Measurements from ENCODE around the gene CMC2.

CMC2 gene

GRCh38 chr16:81014672-81015071, 8.0 kb upstream of the CMC2 start:
- H3K27me3 ChIP-seq (ENCODE audit: insufficient read depth, poor library complexity, severe bottlenecking), result no peaks in the 10 kb centered on the region
- TF ChIP-seq SPI1 (IDR thresholded peaks at IDR 0.05; ENCODE audit: borderline replicate concordance, low read depth) (no peak), REST (IDR thresholded peaks at IDR 0.05; ENCODE audit: insufficient replicate concordance, low read depth) (no peak), POLR2AphosphoS5 (IDR thresholded peaks at IDR 0.05; ENCODE audit: low read depth) (no peak), GABPA (IDR thresholded peaks at IDR 0.05; ENCODE audit: low read depth) (no peak), CTCF (IDR thresholded peaks at IDR 0.05; ENCODE audit: insufficient read depth, low read length) (no peak)
- H3K4me3 ChIP-seq (replicated peaks; ENCODE audit: insufficient read depth, low read length), result no peak overlapping the region
- no peak for DNase-seq (ENCODE audit: low read depth in 1 of 2, low spot score in 1 of 2)
- no peak overlapping the region for H3K27ac ChIP-seq (replicated peaks)

- TF ChIP-seq CTCF (IDR thresholded peaks at IDR 0.05; ENCODE audit: insufficient read depth, low read length) (no peak), SPI1 (IDR thresholded peaks at IDR 0.05; ENCODE audit: borderline replicate concordance, low read depth) (no peak), POLR2AphosphoS5 (IDR thresholded peaks at IDR 0.05; ENCODE audit: low read depth) (no peak), REST (IDR thresholded peaks at IDR 0.05; ENCODE audit: insufficient replicate concordance, low read depth) (no peak), GABPA (IDR thresholded peaks at IDR 0.05; ENCODE audit: low read depth) (no peak)
- H3K27ac ChIP-seq (replicated peaks), result no peak overlapping the region
- H3K27me3 ChIP-seq (ENCODE audit: insufficient read depth, poor library complexity, severe bottlenecking), result no peaks in the 10 kb centered on the region
- DNase-seq (ENCODE audit: low read depth in 1 of 2, low spot score in 1 of 2), result no peak
- H3K4me3 ChIP-seq (replicated peaks; ENCODE audit: insufficient read depth, low read length), result no peak overlapping the region
These were observed 6.3 kb upstream of the CMC2 start for GRCh38 chr16:81012974-81013373.

GRCh38 chr16:81008505-81008789, 1.8 kb upstream of the CMC2 start:
- no peak for DNase-seq (ENCODE audit: low read depth in 1 of 2, low spot score in 1 of 2)
- TF ChIP-seq REST (IDR thresholded peaks at IDR 0.05; ENCODE audit: insufficient replicate concordance, low read depth) (no peak), POLR2AphosphoS5 (IDR thresholded peaks at IDR 0.05; ENCODE audit: low read depth) (no peak), SPI1 (IDR thresholded peaks at IDR 0.05; ENCODE audit: borderline replicate concordance, low read depth) (no peak), CTCF (IDR thresholded peaks at IDR 0.05; ENCODE audit: insufficient read depth, low read length) (no peak), GABPA (IDR thresholded peaks at IDR 0.05; ENCODE audit: low read depth) (no peak)
- H3K27me3 ChIP-seq (ENCODE audit: insufficient read depth, poor library complexity, severe bottlenecking), result no peaks in the 10 kb centered on the region
- H3K4me3 ChIP-seq (replicated peaks; ENCODE audit: insufficient read depth, low read length), result peak overlapping the region; percentile 88
- peak overlapping the region; percentile 99 for H3K27ac ChIP-seq (replicated peaks)
